ENCODE measurements around the gene RERE.

DNA sequence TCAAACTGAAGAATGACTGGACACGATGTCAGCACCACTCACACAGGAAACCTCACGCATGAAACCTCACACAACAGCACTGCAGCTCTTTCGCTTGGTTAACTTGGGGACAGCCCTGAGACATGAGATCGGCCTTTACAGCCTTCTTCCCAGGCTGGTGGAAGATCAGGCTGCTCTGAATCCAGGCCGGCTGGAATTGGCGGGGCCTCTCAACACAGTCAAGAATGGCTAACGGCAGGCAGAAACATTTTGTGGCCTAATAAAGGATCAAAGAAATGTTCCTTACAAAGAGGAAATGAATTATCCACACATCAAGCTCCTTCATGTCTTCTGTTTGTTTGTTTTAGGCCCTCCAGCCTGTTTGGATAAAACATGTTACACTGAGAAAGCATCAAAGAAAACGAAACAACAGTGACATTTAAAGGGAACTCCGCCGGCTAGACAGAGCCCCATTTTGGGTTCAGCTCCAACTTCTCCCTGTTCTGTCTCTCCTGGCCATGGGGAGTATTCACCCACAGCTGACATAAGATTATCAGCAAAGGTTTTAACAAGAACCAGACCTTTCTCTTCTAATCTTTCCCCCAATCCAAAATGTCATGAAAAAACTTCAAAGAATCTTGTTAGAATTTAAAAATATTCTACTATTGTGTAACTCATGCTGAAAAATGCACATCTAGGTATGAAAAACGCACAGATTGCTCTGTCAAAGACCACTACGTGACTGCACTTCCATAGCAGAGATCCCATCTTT lies 368.4 kb downstream of the RERE start:
- TF ChIP-seq, protein P1, sequence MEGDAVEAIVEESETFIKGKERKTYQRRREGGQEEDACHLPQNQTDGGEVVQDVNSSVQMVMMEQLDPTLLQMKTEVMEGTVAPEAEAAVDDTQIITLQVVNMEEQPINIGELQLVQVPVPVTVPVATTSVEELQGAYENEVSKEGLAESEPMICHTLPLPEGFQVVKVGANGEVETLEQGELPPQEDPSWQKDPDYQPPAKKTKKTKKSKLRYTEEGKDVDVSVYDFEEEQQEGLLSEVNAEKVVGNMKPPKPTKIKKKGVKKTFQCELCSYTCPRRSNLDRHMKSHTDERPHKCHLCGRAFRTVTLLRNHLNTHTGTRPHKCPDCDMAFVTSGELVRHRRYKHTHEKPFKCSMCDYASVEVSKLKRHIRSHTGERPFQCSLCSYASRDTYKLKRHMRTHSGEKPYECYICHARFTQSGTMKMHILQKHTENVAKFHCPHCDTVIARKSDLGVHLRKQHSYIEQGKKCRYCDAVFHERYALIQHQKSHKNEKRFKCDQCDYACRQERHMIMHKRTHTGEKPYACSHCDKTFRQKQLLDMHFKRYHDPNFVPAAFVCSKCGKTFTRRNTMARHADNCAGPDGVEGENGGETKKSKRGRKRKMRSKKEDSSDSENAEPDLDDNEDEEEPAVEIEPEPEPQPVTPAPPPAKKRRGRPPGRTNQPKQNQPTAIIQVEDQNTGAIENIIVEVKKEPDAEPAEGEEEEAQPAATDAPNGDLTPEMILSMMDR (conservative IDR thresholded peaks at IDR 0.05; ENCODE audit: low read length), result no peak
- TF ChIP-seq EZH2phosphoT487 (IDR thresholded peaks at IDR 0.05; ENCODE audit: borderline replicate concordance, low read depth, low read length), result no peak

All from OCI-LY7 (cell line).